ENCODE data around the gene TGFBI.

TGFBI gene

GRCh38 chr5:136084698-136085097, 55.9 kb downstream of the TGFBI start:
- FAIRE-seq (no peak), DNase-seq (ENCODE audit: insufficient read length, low spot score) (no peak)

GRCh38 chr5:136086783-136087566, 58.2 kb downstream of the TGFBI start:
- FAIRE-seq: no peak

GRCh38 chr5:136087961-136088871, 59.4 kb downstream of the TGFBI start:
- FAIRE-seq: no peak
- no peak for DNase-seq (ENCODE audit: insufficient read length, low spot score)

More at GRCh38 chr5:136086783-136087566, 58.2 kb downstream of the TGFBI start:
- DNase-seq (ENCODE audit: insufficient read length, low spot score): no peak

- DNase-seq (ENCODE audit: insufficient read length, low spot score) (no peak), FAIRE-seq (no peak)
Observed at GRCh38 chr5:136089791-136090190, 61.0 kb downstream of the TGFBI start.

- no peak for FAIRE-seq
- DNase-seq (ENCODE audit: insufficient read length, low spot score): no peak
Observed at GRCh38 chr5:136090319-136090718, 61.5 kb downstream of the TGFBI start.

GRCh38 chr5:136094189-136094912, 65.6 kb downstream of the TGFBI start:
- FAIRE-seq (no peak), DNase-seq (ENCODE audit: insufficient read length, low spot score) (no peak)

GRCh38 chr5:136094913-136095641, 66.3 kb downstream of the TGFBI start:
- DNase-seq (ENCODE audit: insufficient read length, low spot score): no peak
- no peak for FAIRE-seq

GRCh38 chr5:136098176-136098575, 69.4 kb downstream of the TGFBI start:
- DNase-seq (ENCODE audit: insufficient read length, low spot score) (no peak), FAIRE-seq (no peak)

- FAIRE-seq (no peak), DNase-seq (ENCODE audit: insufficient read length, low spot score) (no peak)
Observed at GRCh38 chr5:136099870-136100269, 71.1 kb downstream of the TGFBI start.

- DNase-seq (ENCODE audit: insufficient read length, low spot score) (no peak), FAIRE-seq (no peak)
Observed at GRCh38 chr5:136101884-136102283, 73.1 kb downstream of the TGFBI start.

- FAIRE-seq: peak; percentile 87
Observed at GRCh38 chr5:136103118-136103517, 74.3 kb downstream of the TGFBI start.

GRCh38 chr5:136104306-136104965, 75.6 kb downstream of the TGFBI start:
- DNase-seq (ENCODE audit: insufficient read length, low spot score) (no peak), FAIRE-seq (no peak)

More at GRCh38 chr5:136103118-136103517, 74.3 kb downstream of the TGFBI start:
- DNase-seq (ENCODE audit: insufficient read length, low spot score): no peak

GRCh38 chr5:136106351-136107031, 77.7 kb downstream of the TGFBI start:
- FAIRE-seq (no peak), DNase-seq (ENCODE audit: insufficient read length, low spot score) (no peak)

- FAIRE-seq (peak; percentile 39), DNase-seq (ENCODE audit: insufficient read length, low spot score) (no peak)
Observed at GRCh38 chr5:136108180-136108611, 79.4 kb downstream of the TGFBI start.

- no peak for DNase-seq (ENCODE audit: insufficient read length, low spot score)
- no peak for FAIRE-seq
Observed at GRCh38 chr5:136108766-136109165, 80.0 kb downstream of the TGFBI start.

GRCh38 chr5:136109453-136110135, 80.8 kb downstream of the TGFBI start:
- FAIRE-seq (no peak), DNase-seq (ENCODE audit: insufficient read length, low spot score) (no peak)
